SK-N-MC (cell line): ENCODE data around the gene KDSR.

Experiments
- EZH2 ChIP-seq: fragments of 200-600 bp; sonication (generic); IDR thresholded peaks from one replicate; pipeline ENCODE4 v1.6.1; 2017; ENCODE audit warnings: antibody characterized with exemption
- FOXP2 ChIP-seq: optimal IDR thresholded peaks from 2 replicates; pipeline ENCODE3; 2011; ENCODE audit warnings: mild to moderate bottlenecking, moderate library complexity; ENCODE audit not compliant: insufficient read depth; ENCODE audit errors: extremely low read length, control extremely low read depth
- POLR2AphosphoS5 ChIP-seq: IDR thresholded peaks from 2 replicates; pipeline ENCODE4 v1.6.1; 2012; ENCODE audit warnings: mild to moderate bottlenecking, low read depth, low read length, borderline replicate concordance

DNA sequence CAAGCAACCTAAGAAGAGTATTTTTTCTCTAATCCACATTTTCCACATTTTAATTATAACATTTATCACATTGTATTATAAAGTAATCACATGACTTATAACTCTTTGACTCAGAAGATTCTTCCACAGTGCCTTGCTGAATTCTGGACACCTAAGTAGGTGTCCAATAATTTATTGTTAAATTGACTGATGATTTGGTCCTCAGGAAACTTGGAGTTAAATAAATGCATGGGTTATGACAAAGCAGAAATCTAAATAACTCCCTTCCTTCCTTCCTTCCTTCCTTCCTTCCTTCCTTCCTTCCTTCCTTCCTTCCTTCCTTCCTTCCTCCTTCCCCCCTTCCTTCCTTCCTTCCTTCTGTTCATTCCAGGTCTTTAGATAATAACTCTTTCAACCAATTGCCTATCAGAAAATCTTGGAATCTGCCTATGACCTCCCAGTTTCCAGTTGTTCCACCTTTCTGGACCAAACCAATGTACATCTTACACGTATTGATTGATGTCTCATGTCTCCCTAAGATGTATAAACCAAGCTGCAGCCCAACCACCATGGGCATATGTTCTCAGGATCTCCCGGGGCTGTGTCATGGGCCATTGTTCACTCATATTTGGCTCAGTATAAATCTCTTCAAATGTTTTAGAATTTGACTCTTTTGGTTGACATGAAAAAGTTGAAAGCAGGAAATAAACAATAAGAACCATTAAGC lies 10.4 kb upstream of the KDSR start:
- peak; percentile 74 for TF ChIP-seq POLR2AphosphoS5
- TF ChIP-seq EZH2: no peak
- no peak for TF ChIP-seq FOXP2
